H7 (cell line): Measurements from ENCODE around the gene MAST4. TPM values are rescaled to one million over a fixed set of nuclear protein-coding genes. Genes with fewer than 3 reads are reported as not detected.

Experiments used
- DNase-seq: peaks from one replicate; pipeline ENCODE4 v3.0.0; 2012
- H3K27me3 ChIP-seq: 2 replicates; pipeline ENCODE4 v1.6.0; 2011; ENCODE audit warnings: mild to moderate bottlenecking, low read length; ENCODE audit not compliant: control insufficient read depth, insufficient read depth
- H3K36me3 ChIP-seq: replicated peaks from 2 replicates; pipeline ENCODE4 v1.5.1; 2011; ENCODE audit warnings: low read length; ENCODE audit not compliant: control insufficient read depth, insufficient read depth
- H3K4me3 ChIP-seq: 2 replicates; pipeline ENCODE4 v1.5.1; 2011; ENCODE audit warnings: low read depth, mild to moderate bottlenecking, control low read depth, low read length, moderate library complexity; ENCODE audit not compliant: insufficient read depth
- total RNA-seq: library from RNA; depleted of rRNA; stranded (reverse); fragments of >200 nt; shearing (Covaris generic); gene quantifications from 2 replicates; pipeline ENCODE4 v1.2.3, GENCODE V29; 2014

MAST4 gene
- total RNA-seq, 1 experiment from 2014 or later = 1.6 TPM

- Histone ChIP-seq H3K36me3 (no peaks in the 10 kb centered on the region), H3K27me3 (no peaks in the 10 kb centered on the region), H3K4me3 (no peak overlapping the region)
- no peak for DNase-seq
These were observed 246.9 kb downstream of the MAST4 start for GRCh38 chr5:66843065-66843464.

GRCh38 chr5:66848749-66849641 is 252.8 kb downstream of the MAST4 start:
- no peak overlapping the region for H3K4me3 ChIP-seq
- no peaks in the 10 kb centered on the region for H3K36me3 ChIP-seq
- DNase-seq = no peak
- H3K27me3 ChIP-seq = no peaks in the 10 kb centered on the region

- no peak for DNase-seq
- Histone ChIP-seq H3K27me3 (no peaks in the 10 kb centered on the region), H3K4me3 (no peak overlapping the region)
These were observed 253.6 kb downstream of the MAST4 start for GRCh38 chr5:66849803-66850202.

GRCh38 chr5:66850354-66851075 is 254.3 kb downstream of the MAST4 start:
- Histone ChIP-seq H3K4me3 (no peak overlapping the region), H3K36me3 (no peaks in the 10 kb centered on the region), H3K27me3 (no peaks in the 10 kb centered on the region)
- no peak for DNase-seq

More at GRCh38 chr5:66849803-66850202, 253.6 kb downstream of the MAST4 start:
- H3K36me3 ChIP-seq = no peaks in the 10 kb centered on the region

GRCh38 chr5:66851306-66851705 is 255.1 kb downstream of the MAST4 start:
- Histone ChIP-seq H3K36me3 (no peaks in the 10 kb centered on the region), H3K27me3 (no peaks in the 10 kb centered on the region), H3K4me3 (no peak overlapping the region)
- no peak for DNase-seq

GRCh38 chr5:66854416-66854815 is 258.2 kb downstream of the MAST4 start:
- Histone ChIP-seq H3K36me3 (no peaks in the 10 kb centered on the region), H3K27me3 (no peaks in the 10 kb centered on the region), H3K4me3 (no peak overlapping the region)
- DNase-seq = no peak

- Histone ChIP-seq H3K4me3 (no peak overlapping the region), H3K36me3 (no peaks in the 10 kb centered on the region), H3K27me3 (no peaks in the 10 kb centered on the region)
- no peak for DNase-seq
These were observed 260.0 kb downstream of the MAST4 start for GRCh38 chr5:66856041-66856805.

- Histone ChIP-seq H3K4me3 (no peak overlapping the region), H3K27me3 (no peaks in the 10 kb centered on the region), H3K36me3 (no peaks in the 10 kb centered on the region)
- DNase-seq = no peak
These were observed 263.3 kb downstream of the MAST4 start for GRCh38 chr5:66859526-66859925.

- DNase-seq = no peak
- Histone ChIP-seq H3K27me3 (no peaks in the 10 kb centered on the region), H3K36me3 (no peaks in the 10 kb centered on the region), H3K4me3 (no peak overlapping the region)
These were observed 264.2 kb downstream of the MAST4 start for GRCh38 chr5:66860199-66860975.

GRCh38 chr5:66861402-66861801 is 265.2 kb downstream of the MAST4 start:
- no peak overlapping the region for H3K4me3 ChIP-seq
- no peak for DNase-seq
- H3K36me3 ChIP-seq = no peaks in the 10 kb centered on the region
- H3K27me3 ChIP-seq = no peaks in the 10 kb centered on the region

GRCh38 chr5:66862020-66862419 is 265.8 kb downstream of the MAST4 start:
- Histone ChIP-seq H3K36me3 (no peaks in the 10 kb centered on the region), H3K27me3 (no peaks in the 10 kb centered on the region), H3K4me3 (no peak overlapping the region)
- no peak for DNase-seq

- Histone ChIP-seq H3K4me3 (no peak overlapping the region), H3K36me3 (no peaks in the 10 kb centered on the region), H3K27me3 (no peaks in the 10 kb centered on the region)
- DNase-seq = no peak
These were observed 267.3 kb downstream of the MAST4 start for GRCh38 chr5:66863243-66864170.

GRCh38 chr5:66864240-66864884 is 268.2 kb downstream of the MAST4 start:
- no peak for DNase-seq
- H3K27me3 ChIP-seq = no peaks in the 10 kb centered on the region

More at GRCh38 chr5:66864240-66864884, 268.2 kb downstream of the MAST4 start:
- no peak overlapping the region for H3K4me3 ChIP-seq
- H3K36me3 ChIP-seq = no peaks in the 10 kb centered on the region
